ENCODE data around the gene CCDC9B. TPM values are rescaled to one million over a fixed set of nuclear protein-coding genes. Genes with fewer than 3 reads are reported as not detected.

CCDC9B gene
- total and polyA plus RNA-seq, 11 donors: 38.0 to 165 (median 119) TPM

- peak in 2 of 5 donors; percentile 21 to 52 for DNase-seq
- Histone ChIP-seq H3K27me3 (no peaks in the 10 kb centered on the region), H3K27ac (no peak overlapping the region), H3K9me3 (peaks cover 0 to 1% (median 0%) of the 10 kb centered on the region in 12 donors), H3K4me3 (no peak overlapping the region), H3K36me3 (peaks cover 0 to 85% (median 0%) of the 10 kb centered on the region in 9 donors), H3K4me1 (peaks cover 0 to 57% (median 19%) of the 10 kb centered on the region in 12 donors)
- intact Hi-C loops (cut with DNase I): no loop called here
- ATAC-seq: no peak
- TF ChIP-seq POLR2A (IDR thresholded peaks at IDR 0.05) (no peak), CTCF (IDR thresholded peaks at IDR 0.05) (no peak)
- WGBS, 4 donors: 90 to 94% (median 91%) methylated on average over 18 to 20 of the region's 20 CpGs
These were observed 46.5 kb downstream of the CCDC9B start for GRCh38 chr15:40293905-40294895.

GRCh38 chr15:40293006-40293405, 47.7 kb downstream of the CCDC9B start:
- DNase-seq: peak in 1 of 5 donors; percentile 17
- TF ChIP-seq POLR2A (IDR thresholded peaks at IDR 0.05) (no peak), CTCF (IDR thresholded peaks at IDR 0.05) (no peak)
- Histone ChIP-seq H3K36me3 (peaks cover 0 to 85% (median 0%) of the 10 kb centered on the region in 9 donors), H3K27ac (no peak overlapping the region), H3K4me1 (peaks cover 0 to 57% (median 19%) of the 10 kb centered on the region in 12 donors), H3K9me3 (no peaks in the 10 kb centered on the region), H3K27me3 (no peaks in the 10 kb centered on the region), H3K4me3 (no peak overlapping the region)
- ATAC-seq: no peak
- intact Hi-C loops (cut with DNase I): no loop called here

GRCh38 chr15:40292246-40292645, 48.5 kb downstream of the CCDC9B start:
- DNase-seq (no peak), ATAC-seq (no peak)
- Histone ChIP-seq H3K36me3 (peaks cover 0 to 83% (median 0%) of the 10 kb centered on the region in 9 donors), H3K27me3 (no peaks in the 10 kb centered on the region), H3K9me3 (no peaks in the 10 kb centered on the region), H3K4me3 (no peak overlapping the region), H3K4me1 (peaks cover 0 to 57% (median 19%) of the 10 kb centered on the region in 12 donors), H3K27ac (no peak overlapping the region)
- intact Hi-C loops (cut with DNase I): no loop called here
- no peak for TF ChIP-seq CTCF (IDR thresholded peaks at IDR 0.05)
- no peak for TF ChIP-seq POLR2A (IDR thresholded peaks at IDR 0.05)
- WGBS, 4 donors: 81 to 96% (median 86%) methylated on average over 2 to 3 of the region's 3 CpGs

- Histone ChIP-seq H3K4me3 (peak overlapping the region in 11 of 12 donors; percentile 5 to 51 (median 35)), H3K36me3 (peaks cover 0 to 77% (median 0%) of the 10 kb centered on the region in 9 donors), H3K27ac (peak overlapping the region in 1 of 12 donors; percentile 19), H3K27me3 (no peaks in the 10 kb centered on the region), H3K9me3 (no peaks in the 10 kb centered on the region), H3K4me1 (peaks cover 0 to 55% (median 21%) of the 10 kb centered on the region in 12 donors)
- TF ChIP-seq POLR2A (IDR thresholded peaks at IDR 0.05) (no peak), CTCF (IDR thresholded peaks at IDR 0.05) (no peak)
- intact Hi-C loops (cut with DNase I): no loop called here
- DNase-seq: peak in 2 of 5 donors; percentile 64
- 12 to 26% (median 20%) methylated on average over 34 to 68 of the region's 68 CpGs for WGBS, 4 donors
- peak in 2 of 4 donors; percentile 23 to 38 for ATAC-seq
These were observed 49.7 kb downstream of the CCDC9B start for GRCh38 chr15:40290918-40291574.
